HG03520 (cell line): ENCODE measurements around the gene CCDC28A.
A peak's percentile ranks its signal among the peaks of the same experiment; 100 is the strongest.

Source experiments
- ATAC-seq: cut with Tn5 transposase; IDR thresholded peaks from one replicate; pipeline ENCODE4 v1.9.1; 2021; ENCODE audit warnings: mild to moderate bottlenecking, moderate library complexity; ENCODE audit not compliant: unreplicated experiment

CCDC28A gene

DNA sequence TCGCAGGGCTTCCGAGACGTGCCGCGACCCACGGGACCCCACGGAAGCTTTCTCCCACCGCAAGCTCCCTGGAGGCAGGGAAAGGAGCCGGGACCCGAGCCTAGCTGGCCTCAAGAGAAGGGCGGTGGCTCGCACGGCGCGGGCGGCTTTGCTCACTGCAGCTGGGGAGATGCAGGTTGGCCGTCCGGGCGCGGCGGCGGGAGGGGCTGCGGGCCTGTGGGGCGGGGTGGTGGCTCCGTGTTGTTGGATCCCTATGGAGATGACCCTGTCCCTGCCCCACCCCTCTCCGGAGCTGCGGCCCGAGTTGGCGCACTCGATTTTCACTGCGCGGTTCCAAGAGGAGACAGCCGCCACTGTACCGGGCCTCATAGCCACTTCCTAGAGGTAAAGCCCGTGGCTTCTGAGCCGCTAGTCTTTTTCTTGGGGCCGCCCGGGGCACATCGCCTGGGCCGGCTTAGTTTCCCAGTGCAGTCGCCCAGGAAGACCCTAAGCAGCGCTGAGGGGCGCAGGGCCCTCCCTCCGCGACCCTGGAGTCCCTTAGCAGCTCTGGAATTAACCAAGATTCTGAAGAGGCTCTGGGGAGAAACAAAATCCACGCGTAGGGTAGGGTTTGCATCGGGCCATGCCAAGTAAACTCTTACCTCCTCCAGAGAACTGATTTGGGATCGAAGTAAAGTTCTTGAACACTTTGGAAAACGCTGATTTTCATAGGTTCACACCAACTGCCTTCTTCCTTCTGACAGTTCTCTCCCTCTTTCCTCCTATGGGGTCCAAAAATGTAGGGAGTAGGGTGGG lies 22.4 kb downstream of the CCDC28A start, which contains the start of gene ECT2L:
Gene ECT2L (plus strand): TSS at position 279 of the 795 bp plus-strand sequence. CDS start 17,188 bp downstream, outside the sequence.
- ATAC-seq = no peak

DNA sequence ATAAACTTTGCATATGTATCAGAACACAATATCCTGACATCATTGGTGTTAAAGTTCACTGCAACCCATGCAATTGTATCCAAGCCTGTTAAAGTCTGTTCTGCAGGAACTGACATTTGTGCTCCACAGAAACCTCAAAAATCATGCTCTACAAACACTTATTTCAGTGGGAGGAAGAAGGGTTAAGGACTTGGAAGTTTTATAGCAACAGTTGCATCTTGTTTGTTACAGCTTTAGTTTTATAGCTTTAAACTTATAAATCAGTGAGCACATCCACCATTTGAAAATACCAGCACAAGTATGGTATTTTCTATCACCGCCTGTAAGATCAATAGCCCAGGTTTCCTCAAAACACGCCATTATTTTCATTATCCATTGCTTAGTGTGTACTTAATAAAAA lies 23.2 kb downstream of the CCDC28A start:
- ATAC-seq = no peak

DNA sequence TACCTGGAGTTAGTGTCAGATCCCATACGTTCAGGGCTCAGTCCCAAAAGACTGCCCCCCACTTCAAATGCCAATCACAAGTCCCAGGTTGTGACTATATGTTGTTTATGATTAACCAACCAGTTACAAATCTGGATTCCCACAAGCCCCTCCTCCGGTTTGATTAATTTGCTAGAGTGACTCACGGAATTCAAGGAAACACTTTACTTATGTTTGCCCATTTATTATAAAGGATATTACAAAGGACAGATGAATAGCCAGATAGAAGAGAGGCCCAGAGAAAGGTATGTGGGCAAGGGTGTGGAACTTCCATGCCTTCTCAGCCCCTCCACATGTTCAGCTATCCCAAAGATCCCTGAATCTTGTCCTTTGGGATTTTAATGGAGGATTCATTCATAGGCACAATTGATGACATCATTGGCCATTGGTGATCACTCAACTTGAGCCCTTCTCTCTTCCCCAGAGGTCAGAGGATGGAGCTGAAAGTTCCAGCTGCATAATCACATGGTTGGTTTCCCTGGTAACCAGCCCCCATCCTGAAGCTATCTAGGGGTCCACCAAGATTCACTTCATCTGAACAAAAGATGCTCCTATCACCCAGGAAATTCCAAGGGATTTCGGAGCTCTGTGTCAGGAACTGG lies 24.4 kb downstream of the CCDC28A start:
- ATAC-seq = no peak

DNA sequence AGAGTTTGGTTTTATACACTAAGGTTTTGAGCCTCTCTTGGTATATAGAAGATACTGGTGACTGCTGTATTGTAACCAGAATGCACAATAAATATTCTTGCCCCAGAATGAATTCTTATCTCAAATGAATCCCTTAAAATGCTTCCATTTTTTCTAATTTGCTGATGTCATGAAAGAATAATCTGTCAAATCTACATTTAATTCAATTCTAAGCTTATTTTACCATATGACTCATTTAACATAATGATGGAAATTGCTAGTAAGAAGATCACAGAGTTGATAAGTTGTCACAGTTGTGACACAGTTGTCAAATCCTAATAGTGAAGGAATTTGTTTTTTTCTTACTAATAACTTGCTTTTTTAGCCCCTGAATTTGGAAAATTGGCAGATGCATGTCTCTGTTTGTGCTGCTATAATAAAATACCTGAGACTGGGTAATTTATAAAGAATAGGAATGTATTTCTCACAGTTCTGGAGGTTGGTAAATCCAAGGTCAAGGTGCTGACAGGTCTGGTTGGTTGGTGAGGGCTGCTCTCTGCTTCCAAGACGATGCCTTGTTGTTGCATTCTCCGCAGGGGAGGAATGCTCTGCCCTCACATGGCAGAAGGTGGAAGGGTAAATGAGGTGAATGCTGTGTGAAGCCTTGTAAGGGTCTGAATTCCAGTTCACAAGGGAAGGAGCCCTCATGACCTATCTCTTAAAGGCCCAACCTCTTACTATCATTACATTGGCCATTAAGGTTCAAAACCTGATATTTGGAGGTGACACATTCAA lies 27.0 kb downstream of the CCDC28A start:
- no peak for ATAC-seq

DNA sequence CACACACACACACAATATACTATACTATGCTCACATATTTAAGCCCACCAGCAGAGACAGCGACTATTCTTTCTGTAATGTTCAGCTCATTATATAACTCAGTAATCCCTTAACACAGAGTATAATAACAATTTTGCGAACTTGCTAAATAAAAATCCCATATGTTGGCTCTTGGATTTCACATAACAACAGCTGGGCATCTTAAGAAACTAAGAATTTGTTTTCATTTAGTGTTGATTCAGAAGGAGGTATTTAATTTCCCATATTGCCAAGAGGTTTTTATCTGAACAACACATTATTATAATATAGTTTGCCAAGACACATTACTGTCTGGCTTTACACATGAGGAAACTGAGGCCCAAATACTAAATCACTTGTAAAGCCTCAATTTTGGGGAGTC lies 29.8 kb downstream of the CCDC28A start:
- no peak for ATAC-seq

DNA sequence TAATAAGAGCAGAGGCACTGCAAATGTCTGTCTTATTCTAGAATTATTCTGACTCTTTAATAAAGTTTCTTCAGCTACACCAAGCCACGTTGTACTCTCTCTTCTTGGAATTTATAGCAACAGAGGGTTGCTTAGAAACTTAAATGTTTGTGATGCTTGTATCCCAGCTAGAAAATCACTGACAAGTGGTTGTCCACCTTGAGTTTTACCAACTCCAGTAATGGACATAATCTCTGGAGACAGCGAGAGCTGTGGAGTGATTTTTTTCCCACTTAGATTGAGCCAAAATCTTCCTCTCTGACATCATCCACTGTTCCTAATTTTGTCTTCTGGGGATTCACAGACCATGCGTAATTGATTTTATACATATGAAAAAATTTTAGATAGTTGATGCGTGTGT lies 30.3 kb downstream of the CCDC28A start:
- no peak for ATAC-seq

DNA sequence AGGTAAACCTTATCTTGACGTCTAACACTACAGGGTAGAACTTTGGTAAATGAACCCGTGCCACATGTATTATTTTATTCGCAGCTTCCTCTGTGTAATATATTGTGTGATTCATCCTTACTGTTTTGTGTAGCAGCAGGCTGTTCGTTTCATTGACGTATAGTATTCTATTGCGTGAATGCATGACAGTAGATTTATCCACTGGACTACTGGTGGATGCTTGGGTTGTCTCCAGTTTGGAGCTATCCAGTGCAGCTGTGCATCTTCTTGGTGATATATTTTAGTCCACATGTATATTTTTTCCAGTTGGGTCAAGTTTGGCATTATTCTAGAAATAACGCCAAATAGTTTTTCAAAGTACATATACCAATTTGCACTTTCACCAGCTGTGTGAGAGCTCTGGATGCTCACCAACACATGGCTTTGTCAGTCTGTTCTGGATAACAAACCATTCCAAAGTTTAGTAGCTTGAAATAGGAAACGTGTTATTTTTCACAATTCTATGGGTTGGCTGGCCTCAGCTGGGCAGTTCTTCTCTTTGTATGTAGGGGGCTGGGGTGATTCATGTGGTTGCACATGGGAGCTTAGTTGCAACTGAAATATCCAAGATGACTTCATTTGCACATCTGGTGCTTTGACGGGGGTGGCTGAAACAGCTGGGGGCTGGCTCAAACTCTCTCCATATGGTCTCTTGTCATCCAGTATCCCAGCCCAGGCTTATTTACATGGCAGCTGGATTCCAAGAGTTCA lies 31.6 kb downstream of the CCDC28A start:
- ATAC-seq = no peak

DNA sequence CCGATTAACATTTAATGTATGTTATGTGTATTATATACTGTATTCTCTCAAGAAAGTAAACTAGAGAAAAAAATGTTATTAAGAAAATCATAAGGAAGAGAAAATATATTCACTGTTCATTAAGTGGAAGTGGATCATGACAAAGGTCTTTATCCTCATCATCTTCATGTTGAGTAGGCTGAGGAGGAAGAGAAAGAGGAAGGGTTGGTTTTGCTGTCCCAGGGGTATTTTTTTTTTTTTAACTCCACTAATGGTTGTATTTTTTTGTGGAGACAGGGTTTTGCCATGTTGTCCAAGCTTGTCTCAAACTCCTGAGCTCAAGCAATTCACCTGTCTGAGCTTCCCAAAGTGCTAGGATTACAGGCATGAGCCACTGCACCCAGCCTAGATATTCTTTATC lies 33.3 kb downstream of the CCDC28A start:
- ATAC-seq = no peak

DNA sequence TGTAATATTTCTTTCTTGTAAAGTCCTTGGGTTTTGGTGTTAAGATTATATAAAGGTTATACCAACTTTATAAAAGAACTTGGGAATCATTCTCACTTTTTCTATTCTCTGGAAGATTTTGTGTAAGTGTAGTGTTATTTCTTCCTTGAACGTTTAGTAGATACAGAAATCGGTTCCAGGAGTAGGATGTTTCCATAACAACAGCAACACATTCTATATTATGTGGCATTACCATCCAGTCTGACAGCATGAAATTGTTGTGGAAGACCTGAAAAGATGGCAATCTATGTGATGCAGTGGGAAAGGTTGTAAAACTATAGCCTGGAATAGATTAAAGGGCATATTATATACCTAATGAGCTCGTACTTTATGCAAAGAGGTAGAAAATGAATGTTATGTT lies 36.1 kb downstream of the CCDC28A start:
- no peak for ATAC-seq

DNA sequence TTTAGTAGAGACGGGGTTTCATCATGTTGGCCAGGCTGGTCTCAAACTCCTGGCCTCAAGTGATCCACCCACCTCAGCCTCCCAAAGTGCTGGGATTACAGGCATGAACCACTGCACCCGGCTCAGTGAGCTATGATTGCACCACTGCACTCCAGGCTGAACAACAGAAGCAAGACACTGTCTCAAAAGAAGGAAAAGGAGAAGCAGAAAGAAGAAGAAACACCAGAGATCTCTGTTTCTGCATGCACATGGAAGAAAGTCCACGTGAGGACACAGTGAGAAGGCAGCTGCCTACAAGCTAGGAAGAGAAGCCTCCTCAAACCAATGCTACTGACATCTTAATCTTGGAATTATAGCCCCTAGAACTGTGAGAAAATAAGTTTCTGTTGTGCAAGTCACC lies 38.3 kb downstream of the CCDC28A start:
- no peak for ATAC-seq

DNA sequence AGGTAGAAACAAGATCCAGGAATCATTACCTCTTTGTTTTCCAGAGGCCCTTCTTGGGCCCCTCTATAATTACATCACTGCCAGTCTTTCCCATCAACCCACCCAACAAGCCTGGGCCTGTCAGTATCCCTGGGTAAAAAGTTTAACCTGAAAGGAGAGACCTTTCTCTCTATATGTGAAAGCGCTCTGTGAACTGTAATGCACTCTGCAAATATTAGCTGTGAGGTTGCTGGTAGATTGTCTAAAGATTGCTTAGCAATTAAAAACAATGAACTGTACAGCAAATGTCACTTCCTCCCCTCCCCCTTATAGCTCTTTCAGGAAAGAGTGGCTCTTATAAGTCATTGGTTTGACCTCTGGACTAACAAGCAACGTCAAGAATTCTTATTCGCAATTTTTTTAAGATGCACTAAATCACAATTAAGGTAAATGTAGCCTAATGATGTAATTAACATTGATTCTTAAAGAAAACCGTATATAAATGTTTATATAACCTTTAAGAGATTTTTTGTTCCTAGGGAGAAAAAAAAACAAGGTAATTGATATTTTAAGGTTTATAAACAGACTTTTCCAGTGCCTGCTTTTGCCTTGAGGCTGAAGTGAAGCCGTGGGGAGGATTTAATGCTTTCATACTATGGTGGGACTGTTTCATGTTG lies 40.7 kb downstream of the CCDC28A start:
- no peak for ATAC-seq

DNA sequence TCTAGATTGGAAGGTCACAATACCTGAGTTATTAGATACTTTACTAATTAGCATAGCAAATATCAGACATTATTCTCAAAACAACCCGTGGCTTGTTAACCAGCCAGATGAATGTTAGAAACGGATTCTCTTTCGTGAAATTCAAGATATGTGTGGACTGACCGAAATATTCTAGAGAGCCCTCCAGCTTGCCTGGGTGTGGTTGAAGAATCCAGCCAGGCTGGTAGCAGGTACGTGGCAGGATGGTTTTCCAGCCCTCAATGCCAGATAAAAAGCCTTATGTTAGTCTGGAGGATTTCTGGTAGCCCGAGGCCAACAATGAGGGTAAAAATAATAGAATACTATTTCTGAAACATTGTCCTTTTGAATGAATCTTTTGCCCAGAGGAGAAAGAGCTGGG lies 41.7 kb downstream of the CCDC28A start:
- ATAC-seq = no peak

DNA sequence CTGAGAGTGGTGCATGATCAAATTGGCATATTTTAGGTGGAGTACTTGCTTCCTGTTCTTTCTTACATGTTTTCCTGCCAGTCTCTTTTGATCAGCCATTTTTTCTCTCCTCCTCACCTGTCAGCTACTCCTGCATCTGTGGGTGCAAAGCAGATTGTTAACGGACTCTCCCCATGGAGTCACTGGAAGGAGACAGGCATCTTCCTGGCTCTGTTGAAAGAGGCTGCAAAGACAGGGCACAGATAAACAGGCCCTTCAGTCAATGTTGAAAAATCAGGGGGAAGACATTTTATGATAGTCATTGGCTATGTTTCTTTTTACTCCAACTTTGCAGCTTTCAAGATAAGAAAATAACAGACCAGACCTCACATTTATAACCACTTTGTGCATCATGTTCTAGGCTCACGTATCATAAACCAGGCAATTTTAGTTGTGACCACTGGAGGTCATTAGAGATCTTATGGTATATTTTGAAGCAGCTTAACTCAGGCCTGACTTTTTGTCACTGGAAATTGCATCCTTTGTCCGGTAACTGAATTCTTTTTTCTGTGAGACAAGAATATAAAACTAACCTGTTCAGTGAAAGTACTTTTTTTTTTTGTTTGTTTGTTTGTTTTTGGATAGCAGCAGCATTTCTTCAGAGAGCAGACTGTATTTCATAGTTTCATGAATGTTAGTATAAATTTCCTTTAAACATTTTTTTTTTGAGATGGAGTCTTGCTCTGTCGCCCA lies 42.4 kb downstream of the CCDC28A start:
- peak; percentile 52 for ATAC-seq

DNA sequence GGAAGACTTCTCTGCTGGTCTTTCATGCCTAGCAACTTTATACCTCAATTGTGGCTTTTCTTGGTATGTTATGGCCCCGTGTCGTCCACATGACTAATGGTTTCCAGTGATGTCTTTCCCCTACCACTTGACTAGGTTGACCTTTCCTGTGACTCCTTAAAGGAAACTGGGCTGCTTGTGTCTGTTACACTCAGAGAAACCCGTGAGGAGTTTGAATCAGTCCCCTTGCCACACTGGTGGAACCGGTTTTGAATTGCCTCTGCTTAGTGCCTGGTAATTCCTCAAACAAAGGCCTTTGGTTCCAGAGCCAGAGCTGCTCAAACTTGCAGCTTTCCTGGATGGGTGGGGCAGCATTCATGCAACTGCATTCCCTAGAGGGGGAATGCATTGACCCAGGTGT lies 44.2 kb downstream of the CCDC28A start:
- no peak for ATAC-seq

DNA sequence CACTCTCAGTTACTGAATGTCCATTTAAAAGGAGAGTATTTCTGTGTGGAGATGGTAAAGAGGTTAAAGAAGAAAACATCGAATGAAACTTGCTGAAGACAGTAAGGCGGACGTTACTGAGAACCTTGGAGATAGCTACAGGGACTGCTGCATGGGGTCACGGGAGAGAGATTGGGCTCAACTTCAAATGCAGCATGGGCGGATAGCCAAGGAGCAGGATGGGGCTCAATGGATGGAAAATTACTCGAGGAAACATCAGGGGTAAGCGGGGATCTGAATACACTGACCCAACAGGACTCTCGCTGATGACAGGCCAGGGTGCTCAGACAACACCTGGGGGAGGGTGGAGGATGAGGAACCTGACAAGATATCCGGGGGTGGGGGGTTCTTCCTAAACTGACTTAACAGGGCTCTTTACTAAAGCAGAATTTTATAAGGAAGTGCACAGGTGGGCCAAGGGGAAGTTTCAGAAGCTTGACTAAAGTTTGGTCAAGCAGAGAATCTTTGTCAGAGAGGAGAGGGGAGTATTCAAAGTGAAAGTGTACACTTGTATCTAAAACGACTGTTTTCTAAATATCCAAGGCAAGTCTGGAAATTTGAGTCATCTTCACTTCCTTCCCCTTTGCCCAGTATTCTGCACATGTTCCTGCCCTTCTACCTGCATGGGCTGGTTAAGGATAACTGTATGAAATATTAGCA lies 45.1 kb downstream of the CCDC28A start:
- ATAC-seq = peak; percentile 59

DNA sequence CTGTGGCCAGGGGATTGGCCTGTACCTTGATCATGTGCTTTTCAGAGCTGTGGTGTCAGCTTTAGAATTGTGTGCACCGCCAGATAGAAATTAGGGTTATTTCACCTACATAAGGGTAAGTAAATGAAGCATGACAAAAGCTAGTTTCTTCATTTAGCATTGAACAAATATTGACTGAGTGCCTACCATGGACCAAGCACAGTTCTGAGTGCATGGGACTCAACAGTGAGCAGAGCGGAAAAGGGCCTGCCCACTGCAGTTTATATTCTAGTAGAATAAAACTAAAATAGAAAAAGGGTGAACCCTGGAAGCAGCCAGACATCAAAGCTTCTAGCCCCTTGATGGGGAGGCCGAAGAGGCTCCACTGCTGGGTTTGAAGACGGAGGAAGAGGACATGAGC lies 48.0 kb downstream of the CCDC28A start:
- no peak for ATAC-seq

DNA sequence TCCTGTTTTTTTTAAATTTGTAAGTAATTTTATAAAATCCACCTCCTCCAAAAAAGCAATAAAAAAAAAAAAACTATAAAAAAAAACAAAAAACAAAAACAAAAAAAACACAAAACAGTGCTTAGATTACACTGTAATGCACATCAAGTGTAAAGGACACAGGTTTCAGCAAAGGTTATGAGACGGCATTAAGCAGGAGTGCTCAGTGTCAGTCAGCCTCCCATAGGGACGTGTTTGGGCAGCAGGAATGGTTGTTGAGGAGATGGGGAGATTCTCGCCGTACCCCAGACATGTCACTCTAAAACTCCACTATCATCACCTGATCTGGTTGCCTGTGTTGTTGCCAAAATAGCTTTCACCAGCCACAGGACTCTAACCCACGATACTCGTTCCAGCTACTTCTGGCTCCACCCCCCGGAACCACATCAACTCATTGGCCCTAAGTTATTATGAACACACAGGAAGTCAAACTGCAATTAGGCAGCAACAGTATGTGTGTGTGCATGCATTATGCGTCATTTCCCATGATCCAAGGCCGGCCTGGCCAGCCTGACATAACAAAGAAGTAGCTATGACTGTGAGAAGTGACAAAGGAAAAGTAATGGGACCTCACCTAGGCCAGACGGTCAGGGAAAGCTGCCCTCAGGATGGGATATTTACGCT lies 51.0 kb downstream of the CCDC28A start:
- no peak for ATAC-seq

DNA sequence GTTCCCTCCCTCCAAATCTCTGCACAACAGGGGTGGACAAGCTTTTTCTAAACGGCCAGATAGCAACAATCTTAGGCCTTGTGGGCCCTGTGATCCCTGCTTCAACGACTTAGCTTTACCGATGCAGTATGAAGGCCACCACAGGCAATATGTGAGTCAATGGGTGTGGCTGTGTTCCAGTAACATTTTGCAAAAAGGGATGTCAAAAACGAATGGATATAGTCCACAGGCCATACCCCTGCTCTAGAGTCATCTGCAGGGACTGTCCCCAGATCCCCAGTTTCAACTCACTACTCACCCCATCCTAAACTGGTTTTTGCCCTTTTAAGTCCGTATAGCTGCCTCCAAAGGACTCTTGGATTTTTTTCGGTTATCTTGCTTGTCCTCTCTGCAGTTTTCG lies 56.7 kb downstream of the CCDC28A start:
- no peak for ATAC-seq

DNA sequence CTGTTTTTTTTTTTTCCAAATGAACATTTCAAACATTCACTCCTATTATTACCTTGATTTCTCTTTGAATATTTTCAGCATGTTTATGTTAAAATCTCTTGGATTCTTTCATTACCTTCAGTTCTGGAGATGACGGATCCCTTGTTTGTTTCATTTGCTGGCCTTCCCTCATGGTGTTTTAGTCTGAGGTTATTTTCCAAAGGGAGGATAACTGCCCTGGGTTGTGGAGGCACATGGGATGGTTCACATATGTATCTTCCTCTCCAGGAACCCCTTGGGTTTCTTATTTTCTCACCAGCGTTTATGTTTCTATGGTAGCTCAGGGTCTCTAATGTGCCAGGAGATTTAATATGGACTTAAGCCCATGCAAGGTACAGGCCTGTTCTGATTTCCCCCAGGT lies 58.6 kb downstream of the CCDC28A start:
- ATAC-seq = no peak
